HepG2 (cell line): ENCODE data around the gene SMOC1. TPM values are rescaled to one million over a fixed set of nuclear protein-coding genes. Genes with fewer than 3 reads are reported as not detected.

ENCODE experiments used
- ARNTL ChIP-seq: sonication (generic); formaldehyde crosslinking; IDR thresholded peaks from 2 replicates; pipeline ENCODE4 v1.4.0; 2020; ENCODE audit warnings: mild to moderate bottlenecking, missing genetic modification reagents
- IKZF4 ChIP-seq: sonication (generic); formaldehyde crosslinking; IDR thresholded peaks from 2 replicates; pipeline ENCODE4 v1.5.1; 2020; ENCODE audit warnings: borderline replicate concordance, mild to moderate bottlenecking, low read depth, missing genetic modification reagents; ENCODE audit errors: not compliant biosample characterization
- IRF2 ChIP-seq: IDR thresholded peaks from 2 replicates; pipeline ENCODE4 v1.6.1; 2018; ENCODE audit warnings: missing genetic modification reagents, missing compliant biosample characterization
- JDP2 ChIP-seq: sonication (generic); formaldehyde crosslinking; IDR thresholded peaks from 2 replicates; pipeline ENCODE4 v1.8.1; 2022; ENCODE audit warnings: missing genetic modification reagents, borderline replicate concordance
- KDM4B ChIP-seq: sonication (generic); formaldehyde crosslinking; IDR thresholded peaks from 2 replicates; pipeline ENCODE4 v1.4.0; 2020; ENCODE audit warnings: missing genetic modification reagents
- NONO ChIP-seq, 2 experiments: fragments of 450-650 bp in 1 of 2; sonication (generic) in 1 of 2; formaldehyde crosslinking in 1 of 2; IDR thresholded peaks in 1 of 2; conservative IDR thresholded peaks in 1 of 2; 2 replicates each; pipeline versions ENCODE4 v1.6.1 to v1.8.0; 2017 to 2022; ENCODE audit warnings: mild to moderate bottlenecking in 1 of 2, missing genetic modification reagents in 1 of 2, moderate library complexity in 1 of 2
- POGZ ChIP-seq: sonication (generic); formaldehyde crosslinking; IDR thresholded peaks from 2 replicates; pipeline ENCODE4 v1.4.0; 2020; ENCODE audit warnings: mild to moderate bottlenecking, missing genetic modification reagents
- RARA ChIP-seq: IDR thresholded peaks from 2 replicates; pipeline ENCODE4 v1.6.1; 2016; ENCODE audit warnings: missing genetic modification reagents, missing compliant biosample characterization
- ZBTB7A ChIP-seq: sonication (generic); formaldehyde crosslinking; IDR thresholded peaks from 2 replicates; pipeline ENCODE4 v1.8.0; 2022; ENCODE audit warnings: mild to moderate bottlenecking, missing genetic modification reagents
- ZEB1 ChIP-seq: IDR thresholded peaks from 2 replicates; pipeline ENCODE4 v1.6.1; 2012; ENCODE audit warnings: mild to moderate bottlenecking, low read depth, inconsistent platforms; ENCODE audit not compliant: insufficient replicate concordance
- ZNF124 ChIP-seq: sonication (generic); formaldehyde crosslinking; IDR thresholded peaks from 2 replicates; pipeline ENCODE4 v1.4.0; 2020; ENCODE audit warnings: missing genetic modification reagents
- ZNF225 ChIP-seq: sonication (generic); formaldehyde crosslinking; IDR thresholded peaks from 2 replicates; pipeline ENCODE4 v1.4.0; 2020; ENCODE audit warnings: mild to moderate bottlenecking, missing genetic modification reagents
- ZNF556 ChIP-seq: sonication (generic); formaldehyde crosslinking; IDR thresholded peaks from 2 replicates; pipeline ENCODE4 v1.4.0; 2020; ENCODE audit warnings: mild to moderate bottlenecking, missing genetic modification reagents, borderline replicate concordance
- ZNF615 ChIP-seq: sonication (generic); formaldehyde crosslinking; IDR thresholded peaks from 2 replicates; pipeline ENCODE4 v1.5.0; 2020; ENCODE audit warnings: mild to moderate bottlenecking, missing genetic modification reagents, borderline replicate concordance
- ZSCAN20 ChIP-seq: sonication (generic); formaldehyde crosslinking; IDR thresholded peaks from 2 replicates; pipeline ENCODE4 v1.4.0; 2020; ENCODE audit warnings: missing genetic modification reagents, mild to moderate bottlenecking, borderline replicate concordance
- polyA plus RNA-seq, 8 experiments: library from polyadenylated mRNA; depleted of rRNA in 3 of 8; stranded (reverse) in 7 of 8; unstranded in 1 of 8; fragments of >200 nt; fragmentation: Illumina TruSeq in 4 of 8; extraction: Trizol in 4 of 8; gene quantifications; 2 replicates each; pipeline versions ENCODE4 v1.2.1 to v1.2.3, GENCODE V29; 2011 to 2016; ENCODE audit warnings: low read depth in 4 of 8, missing spikeins in 1 of 8, mixed read lengths in 1 of 8; ENCODE audit not compliant: insufficient read depth in 1 of 8
- total RNA-seq, 5 experiments: library from RNA; depleted of rRNA; stranded (reverse); fragments of >200 nt; fragmentation: Illumina TruSeq; extraction: Trizol; gene quantifications; 2 replicates each; pipeline ENCODE4 v1.2.3, GENCODE V29; 2016; ENCODE audit warnings: low read depth in 1 of 5
- TF ChIP-seq, protein P1 (sequence below): sonication (generic); formaldehyde crosslinking; IDR thresholded peaks from 2 replicates; pipeline ENCODE4 v1.5.0; 2020; ENCODE audit warnings: mild to moderate bottlenecking, missing genetic modification reagents
- TF ChIP-seq, protein P2 (sequence below): IDR thresholded peaks from 2 replicates; pipeline ENCODE4 v1.6.1; 2016; ENCODE audit warnings: control low read depth
- TF ChIP-seq, protein P3 (sequence below): sonication (generic); formaldehyde crosslinking; IDR thresholded peaks from 2 replicates; pipeline ENCODE4 v1.4.0; 2020; ENCODE audit warnings: mild to moderate bottlenecking, missing genetic modification reagents
- TF ChIP-seq, protein P4 (sequence below): sonication (generic); formaldehyde crosslinking; IDR thresholded peaks from 2 replicates; pipeline ENCODE4 v1.5.0; 2020; ENCODE audit warnings: missing genetic modification reagents, mild to moderate bottlenecking, borderline replicate concordance
- TF ChIP-seq, protein P5 (sequence below): sonication (generic); formaldehyde crosslinking; IDR thresholded peaks from 2 replicates; pipeline ENCODE4 v1.4.0; 2020; ENCODE audit warnings: missing genetic modification reagents, borderline replicate concordance

The SMOC1 gene
- total and polyA plus RNA-seq, 2 of the 13 experiments (the other 11 are each of a cell fraction or from before 2014, with no cell fraction given), result 17.8 to 35.6 TPM

DNA sequence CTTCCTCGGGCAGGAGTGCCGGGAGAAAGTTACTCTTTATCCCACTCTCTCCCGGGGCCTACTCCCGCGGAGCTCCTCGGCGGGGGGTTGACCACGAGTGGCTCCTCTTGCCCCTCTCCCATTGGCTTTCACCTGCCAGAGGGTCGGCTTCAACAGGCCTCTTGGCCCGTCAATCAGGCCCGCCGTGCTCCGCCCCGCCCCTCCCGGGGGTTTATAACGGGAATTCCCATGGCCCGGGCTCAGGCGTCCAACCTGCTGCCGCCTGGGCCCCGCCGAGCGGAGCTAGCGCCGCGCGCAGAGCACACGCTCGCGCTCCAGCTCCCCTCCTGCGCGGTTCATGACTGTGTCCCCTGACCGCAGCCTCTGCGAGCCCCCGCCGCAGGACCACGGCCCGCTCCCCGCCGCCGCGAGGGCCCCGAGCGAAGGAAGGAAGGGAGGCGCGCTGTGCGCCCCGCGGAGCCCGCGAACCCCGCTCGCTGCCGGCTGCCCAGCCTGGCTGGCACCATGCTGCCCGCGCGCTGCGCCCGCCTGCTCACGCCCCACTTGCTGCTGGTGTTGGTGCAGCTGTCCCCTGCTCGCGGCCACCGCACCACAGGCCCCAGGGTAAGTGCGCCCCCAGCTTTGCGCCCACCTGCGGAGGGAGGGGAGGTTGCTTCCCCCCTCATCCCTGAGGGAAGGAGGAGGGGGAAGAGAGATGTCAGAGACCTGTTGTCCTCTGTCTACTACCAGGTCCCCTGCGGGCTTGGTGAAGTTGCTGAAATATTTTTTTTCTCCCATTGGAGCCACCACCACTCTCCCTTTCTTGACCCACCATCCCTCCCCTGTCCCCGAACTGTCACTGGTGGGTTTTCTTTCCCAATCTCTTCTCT is at the start of gene SMOC1 (continued):
- TF ChIP-seq, protein P1, sequence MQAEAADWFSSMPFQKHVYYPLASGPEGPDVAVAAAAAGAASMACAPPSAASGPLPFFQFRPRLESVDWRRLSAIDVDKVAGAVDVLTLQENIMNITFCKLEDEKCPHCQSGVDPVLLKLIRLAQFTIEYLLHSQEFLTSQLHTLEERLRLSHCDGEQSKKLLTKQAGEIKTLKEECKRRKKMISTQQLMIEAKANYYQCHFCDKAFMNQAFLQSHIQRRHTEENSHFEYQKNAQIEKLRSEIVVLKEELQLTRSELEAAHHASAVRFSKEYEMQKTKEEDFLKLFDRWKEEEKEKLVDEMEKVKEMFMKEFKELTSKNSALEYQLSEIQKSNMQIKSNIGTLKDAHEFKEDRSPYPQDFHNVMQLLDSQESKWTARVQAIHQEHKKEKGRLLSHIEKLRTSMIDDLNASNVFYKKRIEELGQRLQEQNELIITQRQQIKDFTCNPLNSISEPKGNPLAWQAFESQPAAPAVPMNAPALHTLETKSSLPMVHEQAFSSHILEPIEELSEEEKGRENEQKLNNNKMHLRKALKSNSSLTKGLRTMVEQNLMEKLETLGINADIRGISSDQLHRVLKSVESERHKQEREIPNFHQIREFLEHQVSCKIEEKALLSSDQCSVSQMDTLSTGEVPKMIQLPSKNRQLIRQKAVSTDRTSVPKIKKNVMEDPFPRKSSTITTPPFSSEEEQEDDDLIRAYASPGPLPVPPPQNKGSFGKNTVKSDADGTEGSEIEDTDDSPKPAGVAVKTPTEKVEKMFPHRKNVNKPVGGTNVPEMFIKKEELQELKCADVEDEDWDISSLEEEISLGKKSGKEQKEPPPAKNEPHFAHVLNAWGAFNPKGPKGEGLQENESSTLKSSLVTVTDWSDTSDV (CRISPR knock-in tag), result 0 out of 2 replicates have a peak, but pooled peaks have one; percentile 85
- peak; percentile 16; the same call in 1 of the 2 replicates for TF ChIP-seq RARA (CRISPR knock-in tag)
- TF ChIP-seq NONO (IDR thresholded peaks at IDR 0.05), result no peak
- TF ChIP-seq NONO (CRISPR knock-in tag; conservative IDR thresholded peaks at IDR 0.05), result 0 out of 2 replicates have a peak, but pooled peaks have one; percentile 52
- no peak for TF ChIP-seq ZNF615 (CRISPR knock-in tag)
- no peak for TF ChIP-seq KDM4B (CRISPR knock-in tag)
- peak; percentile 75; the same call in 1 of the 2 replicates for TF ChIP-seq POGZ (CRISPR knock-in tag)
- TF ChIP-seq, protein P2, sequence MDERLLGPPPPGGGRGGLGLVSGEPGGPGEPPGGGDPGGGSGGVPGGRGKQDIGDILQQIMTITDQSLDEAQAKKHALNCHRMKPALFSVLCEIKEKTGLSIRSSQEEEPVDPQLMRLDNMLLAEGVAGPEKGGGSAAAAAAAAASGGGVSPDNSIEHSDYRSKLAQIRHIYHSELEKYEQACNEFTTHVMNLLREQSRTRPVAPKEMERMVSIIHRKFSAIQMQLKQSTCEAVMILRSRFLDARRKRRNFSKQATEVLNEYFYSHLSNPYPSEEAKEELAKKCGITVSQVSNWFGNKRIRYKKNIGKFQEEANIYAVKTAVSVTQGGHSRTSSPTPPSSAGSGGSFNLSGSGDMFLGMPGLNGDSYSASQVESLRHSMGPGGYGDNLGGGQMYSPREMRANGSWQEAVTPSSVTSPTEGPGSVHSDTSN, result peak; percentile 95
- peak; percentile 30 for TF ChIP-seq IRF2 (CRISPR knock-in tag)
- TF ChIP-seq, protein P3, sequence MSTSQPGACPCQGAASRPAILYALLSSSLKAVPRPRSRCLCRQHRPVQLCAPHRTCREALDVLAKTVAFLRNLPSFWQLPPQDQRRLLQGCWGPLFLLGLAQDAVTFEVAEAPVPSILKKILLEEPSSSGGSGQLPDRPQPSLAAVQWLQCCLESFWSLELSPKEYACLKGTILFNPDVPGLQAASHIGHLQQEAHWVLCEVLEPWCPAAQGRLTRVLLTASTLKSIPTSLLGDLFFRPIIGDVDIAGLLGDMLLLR (CRISPR knock-in tag), result no peak
- TF ChIP-seq ZNF124, result 0 out of 2 replicates have a peak, but pooled peaks have one; percentile 24
- TF ChIP-seq ZEB1, result no peak
- 0 out of 2 replicates have a peak, but pooled peaks have one; percentile 60 for TF ChIP-seq ARNTL (CRISPR knock-in tag)
- no peak; the same call in 1 of the 2 replicates for TF ChIP-seq ZBTB7A
- peak; percentile 67; the same call in 1 of the 2 replicates for TF ChIP-seq ZNF556
- peak; percentile 84 for TF ChIP-seq IKZF4 (CRISPR knock-in tag)
- TF ChIP-seq, protein P4, sequence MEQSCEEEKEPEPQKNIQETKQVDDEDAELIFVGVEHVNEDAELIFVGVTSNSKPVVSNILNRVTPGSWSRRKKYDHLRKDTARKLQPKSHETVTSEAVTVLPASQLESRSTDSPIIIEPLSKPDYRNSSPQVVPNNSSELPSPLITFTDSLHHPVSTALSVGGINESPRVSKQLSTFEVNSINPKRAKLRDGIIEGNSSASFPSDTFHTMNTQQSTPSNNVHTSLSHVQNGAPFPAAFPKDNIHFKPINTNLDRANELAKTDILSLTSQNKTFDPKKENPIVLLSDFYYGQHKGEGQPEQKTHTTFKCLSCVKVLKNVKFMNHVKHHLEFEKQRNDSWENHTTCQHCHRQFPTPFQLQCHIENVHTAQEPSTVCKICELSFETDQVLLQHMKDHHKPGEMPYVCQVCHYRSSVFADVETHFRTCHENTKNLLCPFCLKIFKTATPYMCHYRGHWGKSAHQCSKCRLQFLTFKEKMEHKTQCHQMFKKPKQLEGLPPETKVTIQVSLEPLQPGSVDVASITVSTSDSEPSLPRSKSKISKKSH (CRISPR knock-in tag), result peak; percentile 21; the same call in 1 of the 2 replicates
- TF ChIP-seq ZNF225 (CRISPR knock-in tag), result peak; percentile 31; the same call in 1 of the 2 replicates
- no peak for TF ChIP-seq ZSCAN20 (CRISPR knock-in tag)
- TF ChIP-seq, protein P5, sequence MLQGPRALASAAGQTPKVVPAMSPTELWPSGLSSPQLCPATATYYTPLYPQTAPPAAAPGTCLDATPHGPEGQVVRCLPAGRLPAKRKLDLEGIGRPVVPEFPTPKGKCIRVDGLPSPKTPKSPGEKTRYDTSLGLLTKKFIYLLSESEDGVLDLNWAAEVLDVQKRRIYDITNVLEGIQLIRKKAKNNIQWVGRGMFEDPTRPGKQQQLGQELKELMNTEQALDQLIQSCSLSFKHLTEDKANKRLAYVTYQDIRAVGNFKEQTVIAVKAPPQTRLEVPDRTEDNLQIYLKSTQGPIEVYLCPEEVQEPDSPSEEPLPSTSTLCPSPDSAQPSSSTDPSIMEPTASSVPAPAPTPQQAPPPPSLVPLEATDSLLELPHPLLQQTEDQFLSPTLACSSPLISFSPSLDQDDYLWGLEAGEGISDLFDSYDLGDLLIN, result peak; percentile 77; the same call in 1 of the 2 replicates
- peak; percentile 27; the same call in 1 of the 2 replicates for TF ChIP-seq JDP2
